Measurements from ENCODE around the gene CLEC2A.
"Not testable (repeated sequence)": the region's sequence is repeated elsewhere in the genome, so short reads cannot be mapped to it uniquely, and the experiment has no call there.

The CLEC2A gene, protein sequence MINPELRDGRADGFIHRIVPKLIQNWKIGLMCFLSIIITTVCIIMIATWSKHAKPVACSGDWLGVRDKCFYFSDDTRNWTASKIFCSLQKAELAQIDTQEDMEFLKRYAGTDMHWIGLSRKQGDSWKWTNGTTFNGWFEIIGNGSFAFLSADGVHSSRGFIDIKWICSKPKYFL

GRCh38 chr12:9932270-9932669 lies at the start of gene CLEC2A:
Gene CLEC2A (minus strand): TSS chr12:9932370. CDS start chr12:9932329, 41 bp downstream.
- DNase-seq: no peak

GRCh38 chr12:9980126-9980525 lies 48.0 kb upstream of the CLEC2A start:
- no peak for DNase-seq

DNA sequence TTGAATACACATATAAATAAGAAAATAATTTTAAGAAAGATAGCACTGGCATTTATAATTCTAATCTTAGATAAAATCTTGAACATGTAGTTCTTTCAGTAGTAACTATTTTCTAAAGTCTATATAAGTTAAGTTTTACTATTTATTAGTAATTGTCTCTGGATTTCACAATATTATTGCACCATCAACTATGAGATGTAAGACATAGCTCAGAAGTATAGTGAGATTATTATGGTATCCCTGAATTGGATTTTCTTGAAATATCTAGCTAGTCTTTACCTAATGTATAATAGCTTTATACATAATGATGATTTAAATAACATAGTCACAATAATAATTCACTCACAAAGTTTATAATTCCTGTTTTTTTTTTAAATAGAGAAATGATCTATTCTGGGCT lies 45.7 kb upstream of the CLEC2A start:
- no peak for DNase-seq

- not testable (repeated sequence) for DNase-seq
Observed at GRCh38 chr12:9976626-9977025, 44.5 kb upstream of the CLEC2A start.

DNA sequence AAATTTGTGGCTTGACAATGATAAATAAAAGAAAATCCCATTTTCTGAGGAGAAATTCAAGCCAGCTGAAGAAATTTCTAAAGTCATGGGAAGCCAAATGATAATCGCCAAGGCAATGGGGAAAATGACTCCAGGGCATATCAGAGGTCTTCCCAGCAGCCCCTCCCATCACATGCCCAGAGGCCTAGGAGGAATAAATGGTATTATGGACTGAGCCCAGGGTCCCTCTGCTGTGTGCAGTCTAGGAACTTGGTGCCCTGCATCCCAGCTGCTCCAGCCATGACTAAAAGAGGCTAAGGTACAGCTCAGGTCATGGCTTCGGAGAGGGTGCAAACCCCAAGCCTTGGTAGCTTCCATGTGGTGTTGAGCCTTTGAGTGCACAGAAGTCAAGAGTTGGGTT lies 43.4 kb upstream of the CLEC2A start:
- DNase-seq: no peak

DNA sequence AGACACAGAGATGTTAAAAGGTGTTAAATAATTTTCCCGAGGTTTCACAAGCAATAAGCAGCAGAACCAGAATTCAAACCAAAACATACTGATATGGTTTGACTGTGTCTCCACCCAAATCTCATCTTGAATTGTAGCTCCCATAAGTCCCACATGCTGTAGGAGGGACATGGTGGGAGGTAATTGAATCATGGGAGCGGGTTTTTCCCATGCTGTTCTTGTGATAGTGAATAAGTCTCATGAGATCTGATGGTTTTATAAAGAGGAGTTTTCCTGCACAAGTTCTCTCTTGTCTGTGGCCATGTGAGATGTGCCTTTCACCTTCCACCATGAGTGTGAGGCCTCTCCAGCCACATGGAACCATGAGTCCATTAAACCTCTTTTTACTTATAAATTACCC lies 42.6 kb upstream of the CLEC2A start:
- DNase-seq: not testable (repeated sequence)

- DNase-seq: no peak
Observed at GRCh38 chr12:9973949-9974348, 41.8 kb upstream of the CLEC2A start.

DNA sequence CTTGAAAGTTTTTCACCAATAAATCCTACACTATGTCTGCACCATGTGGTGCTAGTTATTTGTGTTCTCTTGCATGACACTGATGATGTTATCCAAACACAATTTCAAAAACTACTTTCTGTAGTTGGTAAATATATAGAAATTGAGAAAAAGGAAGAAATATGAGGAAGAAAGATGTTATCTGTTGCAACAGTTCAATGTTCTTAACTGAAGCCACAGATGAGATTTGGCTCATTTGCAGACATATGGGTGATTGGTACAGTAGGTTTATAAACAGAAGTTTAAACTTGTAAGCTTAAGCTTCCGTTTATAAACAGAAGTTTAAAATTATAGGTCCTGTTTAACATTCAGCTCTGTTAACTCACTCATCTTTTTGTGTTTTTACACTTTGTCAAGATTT lies 39.0 kb upstream of the CLEC2A start, which contains the start of gene CLEC12A:
Gene CLEC12A (plus strand): TSS at position 229 of the 400 bp plus-strand sequence. CDS start 188 bp downstream, outside the sequence.
- DNase-seq: no peak

- no peak for DNase-seq
Observed at GRCh38 chr12:9969673-9970072, 37.5 kb upstream of the CLEC2A start.

GRCh38 chr12:9961901-9962300 lies 29.7 kb upstream of the CLEC2A start:
- peak; percentile 69 for DNase-seq

- no peak for DNase-seq
Observed at GRCh38 chr12:9961106-9961505, 28.9 kb upstream of the CLEC2A start.

DNA sequence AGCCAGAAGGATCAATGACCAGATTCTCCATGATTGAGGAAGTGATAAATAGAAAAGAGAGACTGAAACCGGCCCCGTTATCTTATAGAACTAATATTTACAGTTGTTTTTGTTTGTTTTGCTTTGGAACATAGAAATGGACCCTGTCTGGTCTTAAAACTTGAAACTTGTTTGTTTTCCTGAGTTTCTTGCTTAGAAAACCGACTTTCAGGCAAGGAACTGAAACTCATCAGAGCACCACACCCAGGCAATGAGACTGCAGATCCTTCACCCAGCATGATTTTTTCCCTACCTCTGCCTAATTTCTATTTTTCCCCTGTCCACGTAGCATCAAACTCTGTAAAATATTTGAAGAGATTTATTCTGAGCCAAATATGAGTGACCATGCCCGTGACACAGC lies 28.4 kb upstream of the CLEC2A start:
- DNase-seq: no peak

- no peak for DNase-seq
Observed at GRCh38 chr12:9957834-9958233, 25.7 kb upstream of the CLEC2A start.

GRCh38 chr12:9952954-9953729 lies 21.0 kb upstream of the CLEC2A start:
- DNase-seq: not testable (repeated sequence)

- DNase-seq: no peak
Observed at GRCh38 chr12:9951026-9951675, 19.0 kb upstream of the CLEC2A start.

DNA sequence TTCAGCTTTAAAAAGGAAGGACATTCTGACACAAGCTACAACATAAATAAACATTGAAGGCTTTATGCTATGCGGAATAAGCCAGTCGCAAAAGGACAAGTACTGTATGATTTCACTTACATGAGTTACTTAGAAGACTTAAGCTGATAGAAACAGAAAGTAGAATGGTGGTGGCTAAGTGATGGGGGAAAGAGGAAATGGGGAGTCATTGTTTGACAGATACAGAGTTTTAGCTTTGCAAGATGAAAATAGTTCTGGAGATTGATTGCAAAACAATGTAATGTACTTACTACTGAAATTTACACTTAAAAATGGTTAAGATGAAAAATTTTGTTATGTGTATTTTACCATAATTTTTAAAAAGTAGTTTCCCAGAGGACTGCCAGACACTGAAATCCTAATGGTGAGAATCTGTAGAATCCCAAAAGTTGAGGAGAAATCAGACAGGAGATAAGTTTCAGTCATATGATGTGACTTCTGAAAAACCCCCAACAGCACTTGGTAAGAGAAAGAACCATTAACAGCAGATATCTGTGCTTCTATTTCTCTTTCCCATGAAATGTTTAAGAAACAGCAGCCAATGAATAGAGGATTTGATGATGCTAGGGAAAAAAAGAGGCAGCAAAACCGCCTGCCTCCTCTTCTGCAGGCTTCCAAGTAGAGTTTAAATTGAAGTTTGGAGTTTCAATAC lies 16.6 kb upstream of the CLEC2A start:
- no peak for DNase-seq

DNA sequence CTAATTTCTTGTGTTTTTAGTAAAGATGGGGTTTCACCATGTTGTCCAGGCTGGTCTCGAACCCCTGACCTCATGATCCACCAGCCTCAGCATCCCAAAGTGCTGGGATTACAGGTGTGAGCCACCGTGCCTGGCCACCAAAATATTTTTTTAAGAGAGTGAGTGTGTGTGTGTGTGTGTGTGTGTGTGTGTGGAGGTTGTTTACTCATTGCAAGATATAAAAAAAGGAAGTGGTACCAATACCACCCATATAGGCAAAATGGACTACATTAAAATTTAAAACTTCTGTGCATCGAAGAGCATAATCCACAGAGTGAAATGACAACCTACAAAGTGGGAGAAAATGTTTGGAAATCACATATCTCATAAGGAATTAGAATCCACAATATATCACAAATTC lies 15.5 kb upstream of the CLEC2A start:
- DNase-seq: no peak

- no peak for DNase-seq
Observed at GRCh38 chr12:9944391-9944790, 12.2 kb upstream of the CLEC2A start.

DNA sequence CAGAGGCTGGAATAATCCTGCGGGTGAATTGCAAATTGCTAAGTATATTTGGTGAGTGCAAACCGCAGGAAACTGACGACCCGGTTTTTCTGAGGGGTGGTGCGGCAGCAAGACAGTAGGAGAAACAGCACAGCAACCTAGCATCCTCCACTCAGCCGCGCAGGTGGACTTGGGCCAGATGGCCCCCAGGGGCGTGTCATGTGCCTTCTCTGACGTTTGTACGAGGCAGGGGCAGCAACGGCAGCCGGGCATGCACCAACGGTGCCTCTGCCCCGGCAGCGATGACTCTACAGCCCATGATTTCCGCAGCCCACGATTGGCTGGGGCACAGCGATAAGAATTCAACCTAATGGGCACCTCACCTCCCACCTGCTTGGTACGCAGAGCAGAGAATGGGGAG lies 11.1 kb upstream of the CLEC2A start:
- no peak for DNase-seq

GRCh38 chr12:9941838-9942237 lies 9.7 kb upstream of the CLEC2A start:
- no peak for DNase-seq

DNA sequence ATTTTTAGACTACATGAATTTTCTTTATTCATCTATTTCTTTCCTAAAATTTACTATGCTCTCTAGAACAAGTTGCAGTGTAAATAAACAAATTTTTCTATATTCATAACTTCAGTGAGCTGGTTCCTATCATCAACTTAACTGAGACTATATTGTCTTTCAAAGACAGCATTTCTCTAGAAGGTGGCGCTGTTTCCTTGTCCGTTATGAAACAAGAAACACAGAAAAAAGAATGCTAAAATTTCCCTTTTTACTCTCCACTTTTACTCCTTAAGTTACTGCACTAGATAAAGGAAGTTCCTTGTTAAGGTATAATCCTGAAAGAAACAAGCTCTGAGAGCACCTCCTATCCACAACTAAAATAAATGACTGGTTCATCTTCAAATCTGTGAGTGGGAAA lies 8.2 kb upstream of the CLEC2A start:
- DNase-seq: no peak

DNA sequence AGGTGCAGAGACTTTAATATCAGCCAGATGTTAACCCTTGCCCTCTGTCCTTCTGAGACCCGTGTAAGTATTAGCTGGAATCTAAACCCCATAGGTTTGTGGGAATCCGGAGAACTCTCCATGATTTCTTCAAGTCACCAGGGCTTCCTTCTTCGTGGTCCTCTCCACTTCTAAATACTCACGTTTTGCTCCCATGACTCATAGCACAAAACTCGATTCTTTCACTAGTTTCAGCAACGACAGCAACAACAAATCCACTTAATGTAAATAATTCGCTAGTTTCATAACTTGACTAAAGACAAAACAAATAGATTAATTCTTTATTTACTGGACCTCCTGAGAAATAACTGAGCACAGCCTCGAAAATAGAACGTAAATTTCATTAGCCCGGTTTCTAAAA lies 4.4 kb upstream of the CLEC2A start:
- DNase-seq: no peak

GRCh38 chr12:9935026-9935425 lies 2.9 kb upstream of the CLEC2A start:
- no peak for DNase-seq

DNA sequence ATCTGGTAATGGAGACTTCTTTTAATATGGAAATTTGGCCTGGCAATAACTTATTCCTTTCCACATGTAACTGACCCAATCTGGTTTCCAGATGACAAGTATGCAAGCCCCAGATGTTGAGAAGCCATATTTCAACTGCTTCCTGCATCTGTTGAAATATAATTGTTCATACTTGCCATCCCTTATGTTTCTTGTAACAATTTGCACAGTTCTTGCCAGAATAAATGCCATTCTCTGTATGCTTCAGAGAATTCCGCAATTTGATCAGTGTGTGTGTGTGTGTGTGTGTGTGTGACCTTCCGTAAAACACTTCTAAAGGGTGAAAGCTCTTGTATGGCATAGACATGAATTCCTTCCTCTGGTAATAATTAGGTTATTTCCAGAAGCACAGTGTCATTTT lies 1.8 kb upstream of the CLEC2A start:
- no peak for DNase-seq
